Measurements from ENCODE around the gene EFNA5. TPM values are rescaled to one million over a fixed set of nuclear protein-coding genes. Genes with fewer than 3 reads are reported as not detected.

The EFNA5 gene
- total RNA-seq, 1 donor from 2014 or later, result 11.8 TPM

DNA sequence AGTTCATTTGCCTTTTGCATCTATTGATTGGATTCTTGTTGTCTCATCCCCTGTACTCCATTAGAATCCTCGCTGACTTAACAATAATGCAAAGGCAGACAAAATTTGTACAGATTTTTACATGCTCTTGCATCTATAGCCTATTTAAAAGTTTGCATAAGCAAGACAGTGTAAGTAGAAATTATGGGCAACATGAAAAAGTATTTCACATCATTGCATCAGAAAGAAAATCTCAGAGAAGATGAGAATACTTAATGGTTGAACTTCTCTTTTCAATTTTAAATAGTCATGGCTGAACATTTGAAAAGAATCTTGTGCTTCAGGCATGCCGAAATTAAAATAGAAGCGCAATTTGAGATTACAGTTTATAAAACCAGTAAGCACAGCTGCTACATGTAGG, 226.4 kb downstream of the EFNA5 start:
- intact Hi-C loops (cut with DNase I), result no loop called here
- no peak for DNase-seq (ENCODE audit: extremely low spot score in 2 of 2)
- Histone ChIP-seq H3K4me1 (no peaks in the 10 kb centered on the region), H3K36me3 (no peaks in the 10 kb centered on the region), H3K27me3 (no peaks in the 10 kb centered on the region), H3K4me3 (no peak overlapping the region), H3K9me3 (no peaks in the 10 kb centered on the region), H3K27ac (no peak overlapping the region)
- TF ChIP-seq POLR2A (IDR thresholded peaks at IDR 0.05), result no peak
- TF ChIP-seq CTCF (IDR thresholded peaks at IDR 0.05), result no peak
- TF ChIP-seq POLR2AphosphoS5 (IDR thresholded peaks at IDR 0.05; ENCODE audit: insufficient read depth in 1 of 2, low read depth in 1 of 2), result no peak

DNA sequence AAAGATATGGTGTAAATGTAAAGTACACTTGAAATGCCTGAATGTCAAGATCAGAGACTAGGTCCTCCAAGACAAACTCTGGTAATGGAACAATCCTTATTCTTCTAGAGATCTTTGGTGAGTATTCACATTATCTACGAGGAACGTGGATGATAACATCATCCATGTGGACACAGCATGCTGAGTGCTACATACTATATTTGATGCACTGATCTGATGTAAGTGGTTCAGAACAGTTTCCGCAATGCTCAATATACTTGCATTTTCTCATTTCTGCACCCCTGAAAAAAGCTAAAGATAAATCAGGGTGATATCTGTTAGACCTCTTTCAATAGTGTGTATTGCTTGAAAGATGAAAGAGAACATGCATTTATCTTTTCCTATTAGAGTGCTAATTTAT, 226.8 kb downstream of the EFNA5 start:
- TF ChIP-seq POLR2A (IDR thresholded peaks at IDR 0.05) (no peak), POLR2AphosphoS5 (IDR thresholded peaks at IDR 0.05; ENCODE audit: insufficient read depth in 1 of 2, low read depth in 1 of 2) (no peak), CTCF (IDR thresholded peaks at IDR 0.05) (no peak)
- no peaks in the 10 kb centered on the region for H3K4me1 ChIP-seq
- H3K27me3 ChIP-seq, result no peaks in the 10 kb centered on the region
- H3K27ac ChIP-seq, result no peak overlapping the region
- intact Hi-C loops (cut with DNase I), result no loop called here
- no peaks in the 10 kb centered on the region for H3K9me3 ChIP-seq
- DNase-seq (ENCODE audit: extremely low spot score in 2 of 2), result no peak
- no peak overlapping the region for H3K4me3 ChIP-seq
- no peaks in the 10 kb centered on the region for H3K36me3 ChIP-seq

GRCh38 chr5:107442452-107442851, 228.3 kb downstream of the EFNA5 start:
- H3K36me3 ChIP-seq, result no peaks in the 10 kb centered on the region
- DNase-seq (ENCODE audit: extremely low spot score in 2 of 2), result no peak
- H3K27ac ChIP-seq, result no peak overlapping the region
- intact Hi-C loops (cut with DNase I), result no loop called here
- H3K27me3 ChIP-seq, result no peaks in the 10 kb centered on the region
- H3K9me3 ChIP-seq, result no peaks in the 10 kb centered on the region
- H3K4me3 ChIP-seq, result no peak overlapping the region
- no peaks in the 10 kb centered on the region for H3K4me1 ChIP-seq
- TF ChIP-seq CTCF (IDR thresholded peaks at IDR 0.05) (no peak), POLR2AphosphoS5 (IDR thresholded peaks at IDR 0.05; ENCODE audit: insufficient read depth in 1 of 2, low read depth in 1 of 2) (no peak), POLR2A (IDR thresholded peaks at IDR 0.05) (no peak)

DNA sequence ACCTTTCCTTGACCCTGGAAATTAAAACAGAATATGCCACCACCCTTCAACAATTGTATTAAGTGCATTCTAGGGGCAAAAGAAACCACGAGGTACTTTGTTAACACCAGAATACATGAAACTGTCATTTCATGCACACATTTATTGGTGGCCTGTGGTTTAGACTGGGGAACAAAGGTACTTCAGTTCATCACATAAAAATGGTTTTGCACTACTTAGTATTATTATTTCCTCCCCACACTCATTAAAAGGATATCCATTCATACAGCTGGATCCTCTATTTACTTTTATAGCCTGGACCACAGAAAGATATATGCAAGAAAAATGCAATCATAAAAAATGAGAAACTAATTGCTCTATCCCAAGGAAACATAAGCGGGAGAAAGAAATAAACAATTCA, 230.9 kb downstream of the EFNA5 start:
- peaks cover 9% of the 10 kb centered on the region for H3K4me1 ChIP-seq
- H3K36me3 ChIP-seq, result no peaks in the 10 kb centered on the region
- no peaks in the 10 kb centered on the region for H3K27me3 ChIP-seq
- TF ChIP-seq CTCF (IDR thresholded peaks at IDR 0.05) (no peak), POLR2A (IDR thresholded peaks at IDR 0.05) (no peak)
- intact Hi-C loops (cut with DNase I), result no loop called here
- no peak overlapping the region for H3K27ac ChIP-seq
- DNase-seq (ENCODE audit: extremely low spot score in 2 of 2), result no peak
- H3K4me3 ChIP-seq, result no peak overlapping the region
- no peaks in the 10 kb centered on the region for H3K9me3 ChIP-seq

- TF ChIP-seq POLR2A (IDR thresholded peaks at IDR 0.05) (no peak), POLR2AphosphoS5 (IDR thresholded peaks at IDR 0.05; ENCODE audit: insufficient read depth in 1 of 2, low read depth in 1 of 2) (no peak), CTCF (IDR thresholded peaks at IDR 0.05) (no peak)
- no peak for DNase-seq (ENCODE audit: extremely low spot score in 2 of 2)
- no peaks in the 10 kb centered on the region for H3K36me3 ChIP-seq
- peaks cover 9% of the 10 kb centered on the region for H3K4me1 ChIP-seq
- H3K27me3 ChIP-seq, result no peaks in the 10 kb centered on the region
- H3K27ac ChIP-seq, result no peak overlapping the region
- no peak overlapping the region for H3K4me3 ChIP-seq
- intact Hi-C loops (cut with DNase I), result no loop called here
- no peaks in the 10 kb centered on the region for H3K9me3 ChIP-seq
Measured at GRCh38 chr5:107437986-107438510, 232.7 kb downstream of the EFNA5 start.

Data from vagina (tissue), 2 donors.